ENCODE results near the gene ZNF839. TPM values are rescaled to one million over a fixed set of nuclear protein-coding genes. Genes with fewer than 3 reads are reported as not detected.

Gene ZNF839
- polyA plus RNA-seq, 3 donors = 0.47 to 17.0 (median 1.7) TPM

GRCh38 chr14:102278631-102278935 is 41.0 kb upstream of the ZNF839 start:
- H3K36me3 Mint-ChIP-seq = no peaks in the 10 kb centered on the region
- H3K27me3 Mint-ChIP-seq (ENCODE audit: low read depth in 3 of 3) = peaks cover 0 to 3% (median 0%) of the 10 kb centered on the region in 3 donors
- intact Hi-C loops (cut with micrococcal nuclease) = no loop called here
- H3K4me1 ChIP-seq (ENCODE audit: control insufficient read depth in 1 of 2, insufficient read depth in 2 of 2, low read length in 2 of 2) = no peaks in the 10 kb centered on the region
- no peaks in the 10 kb centered on the region for H3K4me1 Mint-ChIP-seq
- H3K79me2 ChIP-seq (ENCODE audit: insufficient read depth, low read length) = no peaks in the 10 kb centered on the region
- DNase-seq = no peak
- H3K4me3 ChIP-seq (replicated peaks in 1 of 3; ENCODE audit: low read depth in 2 of 3, low read length in 3 of 3) = no peak overlapping the region
- no peak overlapping the region for H2AFZ ChIP-seq (ENCODE audit: insufficient read depth, low read depth, low read length, poor library complexity, severe bottlenecking)
- H3K9ac ChIP-seq (ENCODE audit: insufficient read depth, low read length, poor library complexity, severe bottlenecking) = no peak overlapping the region
- no peaks in the 10 kb centered on the region for H3K36me3 ChIP-seq (replicated peaks in 1 of 2; ENCODE audit: control insufficient read depth in 1 of 2, insufficient read depth in 2 of 2, low read length in 2 of 2)
- no peak overlapping the region for H3K4me2 ChIP-seq (replicated peaks; ENCODE audit: extremely low read depth, low read length, poor library complexity, severe bottlenecking)
- 90% methylated on average over 2 of the region's 6 CpGs for WGBS (ENCODE audit: insufficient coverage)
- no peaks in the 10 kb centered on the region for H3K9me3 ChIP-seq (replicated peaks in 1 of 2; ENCODE audit: control insufficient read depth in 1 of 2, insufficient read depth in 1 of 2, low read length in 2 of 2)
- H3K27ac ChIP-seq (ENCODE audit: low read depth in 1 of 2, low read length in 2 of 2) = no peak overlapping the region
- H3K9me3 Mint-ChIP-seq = peaks cover 0 to 2% (median 0%) of the 10 kb centered on the region in 7 donors
- H4K20me1 ChIP-seq (ENCODE audit: insufficient read depth, low read length) = no peaks in the 10 kb centered on the region
- no peak for TF ChIP-seq CTCF (IDR thresholded peaks at IDR 0.05)
- H3K4me3 Mint-ChIP-seq = no peak overlapping the region
- no peak overlapping the region for H3K27ac Mint-ChIP-seq
- no peaks in the 10 kb centered on the region for H3K27me3 ChIP-seq (ENCODE audit: control insufficient read depth in 2 of 2, insufficient read depth in 2 of 2, low read length in 2 of 2)

DNA sequence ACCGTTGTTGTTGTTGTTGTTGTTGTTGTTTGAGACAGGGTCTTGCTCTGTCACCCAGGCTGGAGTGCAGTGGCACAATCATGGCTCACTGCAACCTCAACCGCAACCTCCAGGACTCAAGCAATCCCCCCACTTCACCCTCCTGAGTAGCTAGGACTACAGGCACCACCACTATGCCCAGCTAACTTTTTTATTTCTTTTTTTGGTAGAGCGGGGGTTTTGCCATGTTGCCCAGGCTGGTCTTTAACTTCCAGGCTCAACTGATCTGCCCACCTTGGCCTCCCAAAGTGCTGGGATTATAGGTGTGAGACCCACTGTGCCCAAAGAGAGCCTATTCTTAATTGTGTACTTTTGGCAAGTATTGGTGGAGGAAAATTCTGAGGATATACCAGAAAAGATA is 40.3 kb upstream of the ZNF839 start:
- no peaks in the 10 kb centered on the region for H3K4me1 Mint-ChIP-seq
- intact Hi-C loops (cut with micrococcal nuclease) = no loop called here
- no peaks in the 10 kb centered on the region for H3K79me2 ChIP-seq (ENCODE audit: insufficient read depth, low read length)
- H3K27ac ChIP-seq (ENCODE audit: low read depth in 1 of 2, low read length in 2 of 2) = no peak overlapping the region
- no peaks in the 10 kb centered on the region for H4K20me1 ChIP-seq (ENCODE audit: insufficient read depth, low read length)
- no peak overlapping the region for H3K27ac Mint-ChIP-seq
- WGBS (ENCODE audit: insufficient coverage) = no CpG with 5 or more reads among the region's 3 CpGs
- no peaks in the 10 kb centered on the region for H3K4me1 ChIP-seq (ENCODE audit: control insufficient read depth in 1 of 2, insufficient read depth in 2 of 2, low read length in 2 of 2)
- H3K9me3 ChIP-seq (replicated peaks in 1 of 2; ENCODE audit: control insufficient read depth in 1 of 2, insufficient read depth in 1 of 2, low read length in 2 of 2) = no peaks in the 10 kb centered on the region
- no peak for TF ChIP-seq CTCF (IDR thresholded peaks at IDR 0.05)
- H3K4me3 ChIP-seq (replicated peaks in 1 of 3; ENCODE audit: low read depth in 2 of 3, low read length in 3 of 3) = no peak overlapping the region
- H3K36me3 Mint-ChIP-seq = no peaks in the 10 kb centered on the region
- H3K36me3 ChIP-seq (replicated peaks in 1 of 2; ENCODE audit: control insufficient read depth in 1 of 2, insufficient read depth in 2 of 2, low read length in 2 of 2) = no peaks in the 10 kb centered on the region
- H2AFZ ChIP-seq (ENCODE audit: insufficient read depth, low read depth, low read length, poor library complexity, severe bottlenecking) = no peak overlapping the region
- H3K4me2 ChIP-seq (replicated peaks; ENCODE audit: extremely low read depth, low read length, poor library complexity, severe bottlenecking) = no peak overlapping the region
- H3K4me3 Mint-ChIP-seq = no peak overlapping the region
- H3K27me3 Mint-ChIP-seq (ENCODE audit: low read depth in 3 of 3) = peaks cover 0 to 3% (median 0%) of the 10 kb centered on the region in 3 donors
- no peak for DNase-seq
- peaks cover 0 to 2% (median 0%) of the 10 kb centered on the region in 7 donors for H3K9me3 Mint-ChIP-seq
- no peak overlapping the region for H3K9ac ChIP-seq (ENCODE audit: insufficient read depth, low read length, poor library complexity, severe bottlenecking)
- no peaks in the 10 kb centered on the region for H3K27me3 ChIP-seq (ENCODE audit: control insufficient read depth in 2 of 2, insufficient read depth in 2 of 2, low read length in 2 of 2)

All from CD14-positive monocyte (primary cell).